K562 (cell line): ENCODE results near the gene COG4.

Source experiments
- CTCF ChIP-seq, 3 experiments: IDR thresholded peaks in 2 of 3; conservative IDR thresholded peaks in 1 of 3; 2 replicates each; pipeline ENCODE4 v1.5.1; 2011 to 2012; ENCODE audit warnings: low read length in 3 of 3, mild to moderate bottlenecking in 3 of 3, control low read depth in 2 of 3, improper control_type of control experiment in 1 of 3, inconsistent platforms in 1 of 3, low read depth in 1 of 3, mixed read lengths in 1 of 3, moderate library complexity in 1 of 3; ENCODE audit not compliant: insufficient read depth in 2 of 3
- KDM1A ChIP-seq, 2 experiments: fragments of 450-650 bp; IDR thresholded peaks; 2 replicates each; pipeline ENCODE4 v1.6.1; 2016; ENCODE audit warnings: mild to moderate bottlenecking in 2 of 2
- NONO ChIP-seq, 2 experiments: fragments of 200-400 bp in 1 of 2; fragments of 450-650 bp in 1 of 2; formaldehyde crosslinking in 1 of 2; IDR thresholded peaks; 2 replicates each; pipeline ENCODE4 v1.6.1; 2017; ENCODE audit warnings: low read depth in 2 of 2, mild to moderate bottlenecking in 2 of 2, moderate library complexity in 2 of 2, low read length in 1 of 2
- STAT5B ChIP-seq: fragments of 250-450 bp; sonication (Bioruptor Pico); IDR thresholded peaks from 2 replicates; pipeline ENCODE4 v1.8.0; 2021; ENCODE audit warnings: mild to moderate bottlenecking, inconsistent platforms

- no peak for TF ChIP-seq STAT5B (CRISPR knock-in tag)
- no peak for TF ChIP-seq NONO (IDR thresholded peaks at IDR 0.05; ENCODE audit: low read depth in 2 of 2, low read length in 1 of 2)
- no peak for TF ChIP-seq KDM1A (IDR thresholded peaks at IDR 0.05)
- no peak for TF ChIP-seq CTCF (IDR thresholded peaks at IDR 0.05 in 2 of 3, conservative IDR thresholded peaks at IDR 0.05 in 1 of 3; ENCODE audit: insufficient read depth in 2 of 3, low read depth in 1 of 3, low read length in 3 of 3)
Observed at GRCh38 chr16:70496513-70496912, 26.8 kb downstream of the COG4 start.
